Measurements from ENCODE around the gene TMEM125.

- TF ChIP-seq, protein P1, sequence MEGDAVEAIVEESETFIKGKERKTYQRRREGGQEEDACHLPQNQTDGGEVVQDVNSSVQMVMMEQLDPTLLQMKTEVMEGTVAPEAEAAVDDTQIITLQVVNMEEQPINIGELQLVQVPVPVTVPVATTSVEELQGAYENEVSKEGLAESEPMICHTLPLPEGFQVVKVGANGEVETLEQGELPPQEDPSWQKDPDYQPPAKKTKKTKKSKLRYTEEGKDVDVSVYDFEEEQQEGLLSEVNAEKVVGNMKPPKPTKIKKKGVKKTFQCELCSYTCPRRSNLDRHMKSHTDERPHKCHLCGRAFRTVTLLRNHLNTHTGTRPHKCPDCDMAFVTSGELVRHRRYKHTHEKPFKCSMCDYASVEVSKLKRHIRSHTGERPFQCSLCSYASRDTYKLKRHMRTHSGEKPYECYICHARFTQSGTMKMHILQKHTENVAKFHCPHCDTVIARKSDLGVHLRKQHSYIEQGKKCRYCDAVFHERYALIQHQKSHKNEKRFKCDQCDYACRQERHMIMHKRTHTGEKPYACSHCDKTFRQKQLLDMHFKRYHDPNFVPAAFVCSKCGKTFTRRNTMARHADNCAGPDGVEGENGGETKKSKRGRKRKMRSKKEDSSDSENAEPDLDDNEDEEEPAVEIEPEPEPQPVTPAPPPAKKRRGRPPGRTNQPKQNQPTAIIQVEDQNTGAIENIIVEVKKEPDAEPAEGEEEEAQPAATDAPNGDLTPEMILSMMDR (IDR thresholded peaks at IDR 0.05), result no peak
- TF ChIP-seq POLR2AphosphoS5 (IDR thresholded peaks at IDR 0.05; ENCODE audit: low read depth, low read length), result no peak
- TF ChIP-seq SIN3A (IDR thresholded peaks at IDR 0.05; ENCODE audit: borderline replicate concordance, insufficient read depth, low read depth, low read length), result no peak
- TF ChIP-seq TCF7L2 (IDR thresholded peaks at IDR 0.05; ENCODE audit: low read depth, low read length), result no peak
Measured at GRCh38 chr1:43237121-43237520, 32.7 kb upstream of the TMEM125 start.
